IMR-90 (cell line): ENCODE results near the gene BDKRB1.

Source experiments
- BHLHE40 ChIP-seq: fragments of 150-350 bp; IDR thresholded peaks from 2 replicates; pipeline ENCODE4 v1.6.1; 2016; ENCODE audit warnings: mild to moderate bottlenecking, low read depth, low read length
- CHD1 ChIP-seq: IDR thresholded peaks from 2 replicates; pipeline ENCODE4 v1.6.1; 2012; ENCODE audit warnings: low read depth, low read length, improper control_type of control experiment
- POLR2A ChIP-seq: IDR thresholded peaks from 2 replicates; pipeline ENCODE4 v1.6.1; 2012; ENCODE audit warnings: mild to moderate bottlenecking, low read depth, low read length

DNA sequence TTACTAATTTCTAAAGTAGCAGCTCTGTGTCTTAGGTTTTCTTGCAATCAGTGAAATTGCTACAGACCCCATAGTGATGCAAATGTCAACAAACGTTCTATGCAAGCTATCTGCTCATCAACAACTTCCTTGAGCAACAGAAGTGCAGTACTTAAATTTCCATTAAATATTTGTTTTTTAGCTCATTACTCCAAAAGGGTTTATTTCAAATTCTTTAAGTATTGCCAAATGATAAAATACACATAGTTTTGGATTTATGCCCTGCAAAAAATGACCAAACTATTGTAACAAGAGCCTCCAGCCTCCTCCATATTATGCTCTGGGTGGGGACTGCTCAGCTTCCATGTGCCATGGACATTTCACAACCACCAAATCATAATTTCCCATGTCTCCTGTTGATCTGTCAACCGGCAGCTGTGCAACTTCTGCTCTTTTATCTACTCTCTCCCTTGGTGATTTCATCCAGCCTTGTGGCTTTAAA, 4.4 kb downstream of the BDKRB1 start:
- no peak for TF ChIP-seq POLR2A
- no peak for TF ChIP-seq CHD1
- no peak for TF ChIP-seq BHLHE40
